BE2C (cell line): Measurements from ENCODE around the gene ELAVL3.
"Not testable (repeated sequence)": the region's sequence is repeated elsewhere in the genome, so short reads cannot be mapped to it uniquely, and the experiment has no call there.

Experiments
- DNase-seq: peaks from one replicate; pipeline ENCODE4 v3.0.0-alpha.2; 2020
- H3K27me3 ChIP-seq: fragments of 250-450 bp; sonication (Bioruptor Pico); 2 replicates; pipeline ENCODE4 v1.5.1; 2020; ENCODE audit warnings: mild to moderate bottlenecking
- H3K36me3 ChIP-seq: fragments of 250-450 bp; sonication (Bioruptor Pico); 2 replicates; pipeline ENCODE4 v1.5.1; 2020; ENCODE audit warnings: mild to moderate bottlenecking
- H3K4me1 ChIP-seq: fragments of 250-450 bp; sonication (Bioruptor Pico); 2 replicates; pipeline ENCODE4 v1.5.1; 2020
- H3K4me3 ChIP-seq: 2 replicates; pipeline ENCODE4 v1.5.1; 2011; ENCODE audit warnings: low read depth, low read length
- H3K9me3 ChIP-seq: fragments of 250-450 bp; sonication (Bioruptor Pico); 2 replicates; pipeline ENCODE4 v1.5.1; 2020
- CTCF ChIP-seq: IDR thresholded peaks from 2 replicates; pipeline ENCODE4 v1.5.1; 2012; ENCODE audit warnings: mild to moderate bottlenecking, low read depth, low read length

ELAVL3 gene

GRCh38 chr19:11410682-11411081 lies 70.2 kb downstream of the ELAVL3 start:
- Histone ChIP-seq H3K4me1 (no peaks in the 10 kb centered on the region), H3K4me3 (no peak overlapping the region), H3K9me3 (no peaks in the 10 kb centered on the region), H3K27me3 (no peaks in the 10 kb centered on the region; the same call in none of the 2 replicates), H3K36me3 (no peaks in the 10 kb centered on the region)
- no peak for DNase-seq
- no peak for TF ChIP-seq CTCF

GRCh38 chr19:11408591-11408990 lies 72.3 kb downstream of the ELAVL3 start:
- no peaks in the 10 kb centered on the region for H3K36me3 ChIP-seq
- no peak overlapping the region for H3K4me3 ChIP-seq
- H3K4me1 ChIP-seq = peaks cover 3% of the 10 kb centered on the region; the same call in 1 of the 2 replicates
- no peak for DNase-seq
- no peak for TF ChIP-seq CTCF
- no peaks in the 10 kb centered on the region for H3K9me3 ChIP-seq
- no peaks in the 10 kb centered on the region; the same call in 1 of the 2 replicates for H3K27me3 ChIP-seq

- H3K9me3 ChIP-seq, H3K4me3 ChIP-seq, H3K27me3 ChIP-seq, H3K4me1 ChIP-seq, H3K36me3 ChIP-seq, DNase-seq: not testable (repeated sequence)
Measured at GRCh38 chr19:11406703-11407236, 74.1 kb downstream of the ELAVL3 start.

- H3K9me3 ChIP-seq = no peaks in the 10 kb centered on the region
- no peaks in the 10 kb centered on the region for H3K36me3 ChIP-seq
- H3K4me1 ChIP-seq = peaks cover 3% of the 10 kb centered on the region; the same call in 1 of the 2 replicates
- peak; percentile 56 for DNase-seq
- H3K4me3 ChIP-seq = peak overlapping the region; percentile 34
- peak; percentile 52 for TF ChIP-seq CTCF
- no peaks in the 10 kb centered on the region; the same call in 1 of the 2 replicates for H3K27me3 ChIP-seq
Measured at GRCh38 chr19:11405846-11406643, 74.8 kb downstream of the ELAVL3 start.

- Histone ChIP-seq H3K36me3 (no peaks in the 10 kb centered on the region), H3K9me3 (no peaks in the 10 kb centered on the region), H3K4me1 (peaks cover 3% of the 10 kb centered on the region; the same call in 1 of the 2 replicates), H3K4me3 (no peak overlapping the region), H3K27me3 (no peaks in the 10 kb centered on the region; the same call in 1 of the 2 replicates)
- no peak for TF ChIP-seq CTCF
- no peak for DNase-seq
Measured at GRCh38 chr19:11404588-11405222, 76.1 kb downstream of the ELAVL3 start.

- TF ChIP-seq CTCF = no peak
- no peak for DNase-seq
- H3K4me3 ChIP-seq = no peak overlapping the region
Measured at GRCh38 chr19:11401808-11402543, 78.9 kb downstream of the ELAVL3 start.

More at GRCh38 chr19:11401808-11402543, 78.9 kb downstream of the ELAVL3 start:
- Histone ChIP-seq H3K36me3 (no peaks in the 10 kb centered on the region), H3K4me1 (peaks cover 3% of the 10 kb centered on the region; the same call in 1 of the 2 replicates), H3K9me3 (no peaks in the 10 kb centered on the region), H3K27me3 (no peaks in the 10 kb centered on the region; the same call in 1 of the 2 replicates)
